NB4 (cell line): ENCODE measurements around the gene FTCDNL1.

ENCODE experiments used
- DNase-seq: peaks from one replicate; pipeline ENCODE4 v3.0.0; 2010; ENCODE audit warnings: low read depth
- H3K4me3 ChIP-seq: one replicate; pipeline ENCODE4 v1.5.1; 2011; ENCODE audit warnings: mild to moderate bottlenecking, low read depth, low read length, moderate library complexity
- CTCF ChIP-seq: IDR thresholded peaks from one replicate; pipeline ENCODE4 v1.5.1; 2012; ENCODE audit warnings: low read depth, low read length
- MAX ChIP-seq: IDR thresholded peaks from 2 replicates; pipeline ENCODE4 v1.6.1; 2011; ENCODE audit warnings: low read depth, low read length
- MYC ChIP-seq: IDR thresholded peaks from 2 replicates; pipeline ENCODE4 v1.6.1; 2011; ENCODE audit warnings: low read depth, low read length
- POLR2A ChIP-seq: IDR thresholded peaks from 2 replicates; pipeline ENCODE4 v1.6.1; 2011; ENCODE audit warnings: mild to moderate bottlenecking; ENCODE audit not compliant: insufficient read length; ENCODE audit errors: extremely low read depth

Gene FTCDNL1

GRCh38 chr2:199734011-199734410 is 117.0 kb downstream of the FTCDNL1 start:
- no peak for DNase-seq
- no peak overlapping the region for H3K4me3 ChIP-seq
- TF ChIP-seq MAX (no peak), CTCF (no peak), POLR2A (no peak), MYC (no peak)

- no peak overlapping the region for H3K4me3 ChIP-seq
- TF ChIP-seq CTCF: no peak
- TF ChIP-seq POLR2A: no peak
- TF ChIP-seq MYC: no peak
- TF ChIP-seq MAX: no peak
- DNase-seq: no peak
Observed at GRCh38 chr2:199727801-199728200, 123.2 kb downstream of the FTCDNL1 start.

GRCh38 chr2:199727306-199727705 is 123.7 kb downstream of the FTCDNL1 start:
- H3K4me3 ChIP-seq: no peak overlapping the region
- TF ChIP-seq POLR2A (no peak), MAX (no peak), MYC (no peak), CTCF (no peak)
- no peak for DNase-seq

- DNase-seq: no peak
- TF ChIP-seq MYC (no peak), MAX (no peak), POLR2A (no peak), CTCF (no peak)
- no peak overlapping the region for H3K4me3 ChIP-seq
Observed at GRCh38 chr2:199718074-199718473, 132.9 kb downstream of the FTCDNL1 start.

GRCh38 chr2:199717587-199717907 is 133.4 kb downstream of the FTCDNL1 start:
- no peak for DNase-seq
- no peak overlapping the region for H3K4me3 ChIP-seq
- TF ChIP-seq MYC (no peak), POLR2A (no peak), MAX (no peak), CTCF (no peak)
